PC-9 (cell line): Measurements from ENCODE around the gene PSMB2.

ENCODE experiments used
- EZH2 ChIP-seq: fragments of 200-600 bp; sonication (generic); IDR thresholded peaks from 2 replicates; pipeline ENCODE4 v1.8.0; 2017; ENCODE audit warnings: antibody characterized with exemption, low read depth
- TF ChIP-seq, protein P1 (sequence below): fragments of 200-600 bp; sonication (generic); conservative IDR thresholded peaks from 2 replicates; pipeline ENCODE4 v1.6.1; 2017; ENCODE audit warnings: mixed run types, antibody characterized with exemption, mild to moderate bottlenecking, moderate library complexity

- TF ChIP-seq, protein P1, sequence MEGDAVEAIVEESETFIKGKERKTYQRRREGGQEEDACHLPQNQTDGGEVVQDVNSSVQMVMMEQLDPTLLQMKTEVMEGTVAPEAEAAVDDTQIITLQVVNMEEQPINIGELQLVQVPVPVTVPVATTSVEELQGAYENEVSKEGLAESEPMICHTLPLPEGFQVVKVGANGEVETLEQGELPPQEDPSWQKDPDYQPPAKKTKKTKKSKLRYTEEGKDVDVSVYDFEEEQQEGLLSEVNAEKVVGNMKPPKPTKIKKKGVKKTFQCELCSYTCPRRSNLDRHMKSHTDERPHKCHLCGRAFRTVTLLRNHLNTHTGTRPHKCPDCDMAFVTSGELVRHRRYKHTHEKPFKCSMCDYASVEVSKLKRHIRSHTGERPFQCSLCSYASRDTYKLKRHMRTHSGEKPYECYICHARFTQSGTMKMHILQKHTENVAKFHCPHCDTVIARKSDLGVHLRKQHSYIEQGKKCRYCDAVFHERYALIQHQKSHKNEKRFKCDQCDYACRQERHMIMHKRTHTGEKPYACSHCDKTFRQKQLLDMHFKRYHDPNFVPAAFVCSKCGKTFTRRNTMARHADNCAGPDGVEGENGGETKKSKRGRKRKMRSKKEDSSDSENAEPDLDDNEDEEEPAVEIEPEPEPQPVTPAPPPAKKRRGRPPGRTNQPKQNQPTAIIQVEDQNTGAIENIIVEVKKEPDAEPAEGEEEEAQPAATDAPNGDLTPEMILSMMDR, result no peak
- TF ChIP-seq EZH2, result no peak
These were observed 19.5 kb upstream of the PSMB2 start for GRCh38 chr1:35660581-35661473.
